K562 (cell line): ENCODE data around the gene RIC3.

Source experiments
- CHD1 ChIP-seq: fragments of 200-600 bp; sonication (generic); IDR thresholded peaks from one replicate; pipeline ENCODE4 v1.6.1; 2012; ENCODE audit warnings: mild to moderate bottlenecking, moderate library complexity, low read length, inconsistent platforms
- CREBBP ChIP-seq: IDR thresholded peaks from one replicate; pipeline ENCODE4 v1.6.1; 2012; ENCODE audit warnings: low read depth, mild to moderate bottlenecking, control low read depth, inconsistent platforms, low read length
- CTCF ChIP-seq, 3 experiments: IDR thresholded peaks in 2 of 3; conservative IDR thresholded peaks in 1 of 3; 2 replicates each; pipeline ENCODE4 v1.5.1; 2011 to 2012; ENCODE audit warnings: low read length in 3 of 3, mild to moderate bottlenecking in 3 of 3, control low read depth in 2 of 3, improper control_type of control experiment in 1 of 3, inconsistent platforms in 1 of 3, low read depth in 1 of 3, mixed read lengths in 1 of 3, moderate library complexity in 1 of 3; ENCODE audit not compliant: insufficient read depth in 2 of 3
- HOXB6 ChIP-seq: fragments of 250-450 bp; sonication (Bioruptor Pico); IDR thresholded peaks from 2 replicates; pipeline ENCODE4 v1.5.1; 2022; ENCODE audit warnings: mild to moderate bottlenecking, borderline replicate concordance
- IRF2 ChIP-seq: sonication (generic); formaldehyde crosslinking; IDR thresholded peaks from 2 replicates; pipeline ENCODE4 v1.8.1; 2022; ENCODE audit warnings: mild to moderate bottlenecking, missing genetic modification reagents
- NCOA1 ChIP-seq: fragments of 450-650 bp; IDR thresholded peaks from 2 replicates; pipeline ENCODE4 v1.6.1; 2016; ENCODE audit warnings: low read depth
- PHF20 ChIP-seq: fragments of 450-650 bp; IDR thresholded peaks from 2 replicates; pipeline ENCODE4 v1.6.1; 2018; ENCODE audit not compliant: partially characterized antibody
- POLR2A ChIP-seq: fragments of 450-650 bp; conservative IDR thresholded peaks from 2 replicates; pipeline ENCODE4 v1.6.1; 2016
- ZNF143 ChIP-seq: sonication (generic); formaldehyde crosslinking; IDR thresholded peaks from 2 replicates; pipeline ENCODE4 v1.9.0; 2022; ENCODE audit warnings: mild to moderate bottlenecking, missing genetic modification reagents

- TF ChIP-seq CHD1 (no peak), HOXB6 (CRISPR knock-in tag) (no peak), IRF2 (no peak), POLR2A (no peak), ZNF143 (CRISPR knock-in tag) (no peak), NCOA1 (no peak), CTCF (IDR thresholded peaks at IDR 0.05 in 2 of 3, conservative IDR thresholded peaks at IDR 0.05 in 1 of 3; ENCODE audit: insufficient read depth in 2 of 3, low read depth in 1 of 3, low read length in 3 of 3) (no peak), PHF20 (no peak), CREBBP (no peak)
These were observed 30.3 kb downstream of the RIC3 start for GRCh38 chr11:8138526-8138925.
